Stimulated activated CD8-positive, alpha-beta memory T cell treated with anti-CD3 and anti-CD28 coated beads, Interleukin-7, amount 100 ng/mL, for 24 hours (primary cell): ENCODE measurements around the gene LEF1.
A peak's percentile ranks its signal among the peaks of the same experiment; 100 is the strongest.

Experiments
- DNase-seq: peaks from one replicate; pipeline ENCODE4 v3.0.0-alpha.2; 2020; ENCODE audit warnings: low read depth

Gene LEF1

GRCh38 chr4:108109997-108110416 lies 58.7 kb downstream of the LEF1 start:
- no peak for DNase-seq

- DNase-seq: no peak
Measured at GRCh38 chr4:108109111-108109510, 59.6 kb downstream of the LEF1 start.

GRCh38 chr4:108107729-108108382 lies 60.9 kb downstream of the LEF1 start:
- DNase-seq: no peak

GRCh38 chr4:108107101-108107500 lies 61.6 kb downstream of the LEF1 start:
- no peak for DNase-seq

GRCh38 chr4:108106186-108106585 lies 62.5 kb downstream of the LEF1 start:
- DNase-seq: no peak

- no peak for DNase-seq
Measured at GRCh38 chr4:108103099-108103862, 65.5 kb downstream of the LEF1 start.

GRCh38 chr4:108100827-108101226 lies 67.9 kb downstream of the LEF1 start:
- no peak for DNase-seq

- DNase-seq: no peak
Measured at GRCh38 chr4:108099838-108100237, 68.9 kb downstream of the LEF1 start.

- DNase-seq: no peak
Measured at GRCh38 chr4:108097990-108098553, 70.7 kb downstream of the LEF1 start.

GRCh38 chr4:108094923-108095482 lies 73.7 kb downstream of the LEF1 start:
- no peak for DNase-seq

GRCh38 chr4:108094131-108094530 lies 74.6 kb downstream of the LEF1 start:
- no peak for DNase-seq

GRCh38 chr4:108092288-108092687 lies 76.4 kb downstream of the LEF1 start:
- no peak for DNase-seq

- no peak for DNase-seq
Measured at GRCh38 chr4:108087293-108087967, 81.3 kb downstream of the LEF1 start.

- DNase-seq: no peak
Measured at GRCh38 chr4:108081256-108081655, 87.5 kb downstream of the LEF1 start.

GRCh38 chr4:108080747-108081146 lies 88.0 kb downstream of the LEF1 start:
- DNase-seq: no peak

- no peak for DNase-seq
Measured at GRCh38 chr4:108078024-108078733, 90.6 kb downstream of the LEF1 start.

- DNase-seq: peak; percentile 21
Measured at GRCh38 chr4:108072300-108072699, 96.4 kb downstream of the LEF1 start.

GRCh38 chr4:108070775-108071174 lies 98.0 kb downstream of the LEF1 start:
- no peak for DNase-seq

- no peak for DNase-seq
Measured at GRCh38 chr4:108068442-108068841, 100.3 kb downstream of the LEF1 start.

- DNase-seq: no peak
Measured at GRCh38 chr4:108060686-108061321, 107.9 kb downstream of the LEF1 start.

- DNase-seq: no peak
Measured at GRCh38 chr4:108060164-108060563, 108.6 kb downstream of the LEF1 start.
